IPS-18c (cell line): ENCODE measurements around the gene DGKG.

Source experiments
- H3K4me3 ChIP-seq: 2 replicates; pipeline ENCODE4 v1.7.0; 2013; ENCODE audit warnings: low read depth, mild to moderate bottlenecking, low read length, moderate library complexity; ENCODE audit not compliant: insufficient read depth
- H3K9me3 ChIP-seq: one replicate; pipeline ENCODE4 v1.6.1; 2013; ENCODE audit warnings: mild to moderate bottlenecking, low read length, moderate library complexity; ENCODE audit not compliant: control insufficient read depth, insufficient read depth

The DGKG gene

DNA sequence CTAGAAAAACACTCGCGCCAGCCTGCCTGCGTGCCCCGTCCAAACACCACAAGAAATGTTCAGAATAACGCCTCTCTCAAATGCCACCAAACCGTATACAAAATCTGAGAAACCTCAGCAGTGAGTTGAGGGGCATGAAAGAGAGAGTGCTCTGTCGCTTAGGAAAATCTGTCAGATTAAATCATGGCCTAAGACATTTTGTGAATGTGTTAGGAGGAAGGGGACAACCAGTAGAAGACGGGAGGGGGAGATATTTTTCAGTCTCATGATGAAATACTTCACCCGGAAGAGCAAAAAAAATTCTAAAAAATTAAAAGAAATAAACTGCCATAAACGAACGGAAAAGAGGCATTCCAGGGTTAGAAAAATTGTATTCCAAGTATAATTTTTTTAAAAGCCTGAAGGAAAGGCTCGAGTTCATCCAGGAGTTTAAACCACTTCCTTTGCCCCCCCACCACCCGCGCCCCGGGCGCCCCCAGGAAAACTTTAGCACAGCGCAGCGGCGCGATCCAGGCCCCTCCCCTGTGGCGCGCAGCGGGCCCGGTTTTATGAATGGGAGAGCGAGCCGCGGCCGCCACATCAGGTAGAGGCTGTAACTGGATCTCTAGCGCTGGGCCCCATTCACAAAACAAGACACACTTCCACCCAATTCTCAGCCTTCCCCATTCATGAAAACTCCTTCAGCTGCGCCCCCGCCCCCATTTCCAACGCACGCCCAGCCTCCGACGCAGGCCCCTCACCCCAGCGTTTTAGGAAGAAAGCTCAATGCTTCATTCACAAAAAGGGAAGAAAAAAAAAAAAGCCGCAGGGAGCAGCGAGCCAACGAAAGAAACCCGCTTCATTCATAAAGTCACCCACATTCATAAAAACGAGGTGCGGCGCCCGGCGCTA, 254.6 kb downstream of the DGKG start:
- Histone ChIP-seq H3K9me3 (no peaks in the 10 kb centered on the region), H3K4me3 (peak overlapping the region; percentile 64)

DNA sequence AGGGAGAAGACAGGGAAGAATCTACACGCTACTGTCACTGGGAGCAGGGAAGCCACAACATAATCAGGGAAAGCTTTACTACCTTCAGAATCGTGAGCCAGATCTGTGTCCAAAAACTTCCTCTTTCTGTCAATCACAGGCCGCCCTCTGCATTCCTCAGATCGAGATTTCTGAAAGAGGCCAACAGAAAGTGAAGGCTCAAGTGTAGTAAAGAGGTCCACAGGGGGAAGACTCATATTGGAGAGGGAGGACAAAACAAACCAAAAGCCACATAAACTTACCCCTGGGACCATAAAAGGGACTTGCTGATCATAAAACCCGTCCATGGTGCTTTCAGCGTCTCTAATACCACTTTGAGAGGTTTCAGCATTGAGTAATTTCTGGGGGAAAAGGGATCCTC, 256.5 kb downstream of the DGKG start:
- Histone ChIP-seq H3K9me3 (no peaks in the 10 kb centered on the region), H3K4me3 (no peak overlapping the region)

GRCh38 chr3:186102687-186103086, 259.3 kb downstream of the DGKG start:
- Histone ChIP-seq H3K9me3 (no peaks in the 10 kb centered on the region), H3K4me3 (no peak overlapping the region)

GRCh38 chr3:186100398-186100797, 261.6 kb downstream of the DGKG start:
- no peak overlapping the region for H3K4me3 ChIP-seq
- no peaks in the 10 kb centered on the region for H3K9me3 ChIP-seq

- Histone ChIP-seq H3K4me3 (no peak overlapping the region), H3K9me3 (no peaks in the 10 kb centered on the region)
Measured at GRCh38 chr3:186099178-186099577, 262.9 kb downstream of the DGKG start.

GRCh38 chr3:186098740-186099139, 263.3 kb downstream of the DGKG start:
- H3K4me3 ChIP-seq = no peak overlapping the region
- H3K9me3 ChIP-seq = no peaks in the 10 kb centered on the region

GRCh38 chr3:186097663-186098451, 264.2 kb downstream of the DGKG start:
- Histone ChIP-seq H3K4me3 (peak overlapping the region; percentile 45), H3K9me3 (no peaks in the 10 kb centered on the region)

GRCh38 chr3:186097317-186097662, 264.7 kb downstream of the DGKG start:
- peak overlapping the region; percentile 45; the same call in 1 of the 2 replicates for H3K4me3 ChIP-seq
- no peaks in the 10 kb centered on the region for H3K9me3 ChIP-seq
